GM12892 (cell line): ENCODE data around the gene PF4V1.

Experiments used
- POLR2A ChIP-seq: IDR thresholded peaks from 2 replicates; pipeline ENCODE4 v1.6.1; 2011; ENCODE audit warnings: low read depth, low read length, control low read depth
- POLR2AphosphoS5 ChIP-seq: IDR thresholded peaks from 2 replicates; pipeline ENCODE4 v1.6.1; 2011; ENCODE audit warnings: low read depth, low read length, control low read depth

GRCh38 chr4:73848183-73848777 lies 4.8 kb upstream of the PF4V1 start:
- TF ChIP-seq POLR2A (no peak), POLR2AphosphoS5 (no peak)
